ENCODE measurements around the gene VGF. TPM values are rescaled to one million over a fixed set of nuclear protein-coding genes. Genes with fewer than 3 reads are reported as not detected.
A peak's percentile ranks its signal among the peaks of the same experiment; 100 is the strongest.

VGF gene
- total RNA-seq (2022) (11.2 and 12.8 TPM in 2 replicates), Bru-seq, nascent RNA (percentile 26 among the genes with signal in this experiment), BruChase-seq, experiment 1, labeled RNA remaining after a 6-hour chase (percentile 40 among the genes with signal in this experiment), BruChase-seq, experiment 2, labeled RNA remaining after a 2-hour chase (percentile 33 among the genes with signal in this experiment)
- long read RNA-seq, partial matches to known transcripts, result 2 of 4 reads
- long read RNA-seq, other reads (novel, unspliced or antisense), result 0 of 4 reads

DNA sequence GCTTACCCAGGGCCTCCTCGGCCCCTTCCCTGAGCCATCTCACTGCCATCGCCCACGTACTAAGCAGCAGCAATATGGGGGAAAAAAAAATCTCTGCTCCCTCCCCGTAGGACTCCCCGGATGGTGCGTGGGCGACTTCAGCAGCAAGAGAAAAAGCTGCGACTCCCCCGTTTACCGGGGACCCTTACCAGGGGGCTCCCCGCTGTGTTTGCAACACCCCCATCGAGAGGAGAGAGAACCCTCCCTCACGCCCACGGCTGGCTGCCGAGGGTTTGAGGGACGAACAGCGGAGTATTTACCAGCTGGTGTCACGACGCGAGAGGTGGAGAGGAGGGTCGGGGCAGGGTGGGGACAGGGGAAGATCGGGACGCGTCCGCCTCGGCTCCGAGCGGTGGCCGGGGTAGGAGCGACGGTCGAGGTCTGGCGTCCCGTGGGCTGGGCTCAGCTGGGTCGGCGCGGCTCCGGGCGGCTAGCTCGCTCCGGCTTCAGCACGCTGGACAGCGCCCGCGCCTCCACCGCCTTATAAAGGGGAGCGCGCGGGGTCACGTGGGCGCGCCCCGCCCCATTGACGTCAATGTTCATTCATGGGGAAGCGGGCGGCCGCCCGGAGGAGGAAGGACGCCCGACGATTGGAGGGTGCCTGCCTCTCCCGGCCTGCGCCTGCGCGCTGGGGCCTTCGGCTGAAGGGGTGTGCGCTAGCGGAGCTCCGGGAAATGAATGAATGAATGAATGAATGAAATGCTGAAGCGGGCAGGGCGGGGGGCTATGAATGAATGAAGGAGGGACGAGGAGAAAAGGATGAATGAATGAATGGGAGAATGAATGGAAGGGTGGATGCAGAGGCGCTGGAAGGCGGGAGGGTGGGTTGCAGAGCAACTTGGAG lies at the start of gene VGF:
Gene VGF, minus strand, starts transcription at position 495 of the 883 bp plus-strand sequence. CDS start 726 bp downstream, outside the sequence.
- Mint-ChIP-seq H3K27ac (ENCODE audit: low read depth, unreplicated experiment) (no peak within 1 kb of the TSS), H3K4me1 (ENCODE audit: insufficient read depth, unreplicated experiment) (peaks cover 41% of the 10 kb centered on the region), H3K4me3 (ENCODE audit: unreplicated experiment) (peak within 1 kb of the TSS; percentile 74), H3K9me3 (ENCODE audit: unreplicated experiment) (no peaks in the 10 kb centered on the region), H3K27me3 (ENCODE audit: insufficient read depth, unreplicated experiment) (peaks cover 52% of the 10 kb centered on the region), H3K36me3 (ENCODE audit: insufficient read depth, unreplicated experiment) (peaks cover 4% of the 10 kb centered on the region)
- no peak for TF ChIP-seq CTCF (IDR thresholded peaks at IDR 0.05; ENCODE audit: unreplicated experiment)
- DNase-seq (ENCODE audit: unreplicated experiment), result peak; percentile 96
- BruUV-seq (replicated peaks), result no TSS peak
- POLR2A ChIA-PET, result interaction anchor here (0.6 to 2.6 kb wide), 13 partner anchors 9 to 623 kb away, joined by 3 to 28 read pairs (median 4); partner anchors contain the start of genes AP1S1, PLOD3, SRRT and TRIM56
- CTCF ChIA-PET, result interaction anchor here (0.6 to 1.5 kb wide), 8 partner anchors 21 to 79 kb away, joined by 3 to 11 read pairs (median 4); no protein-coding TSS in a partner anchor
- intact Hi-C loops (cut with micrococcal nuclease), result no loop called here

- no peak for TF ChIP-seq CTCF (IDR thresholded peaks at IDR 0.05; ENCODE audit: unreplicated experiment)
- Mint-ChIP-seq H3K36me3 (ENCODE audit: insufficient read depth, unreplicated experiment) (peaks cover 64% of the 10 kb centered on the region), H3K4me3 (ENCODE audit: unreplicated experiment) (no peak overlapping the region), H3K4me1 (ENCODE audit: insufficient read depth, unreplicated experiment) (peaks cover 12% of the 10 kb centered on the region), H3K27me3 (ENCODE audit: insufficient read depth, unreplicated experiment) (no peaks in the 10 kb centered on the region), H3K27ac (ENCODE audit: low read depth, unreplicated experiment) (no peak overlapping the region), H3K9me3 (ENCODE audit: unreplicated experiment) (no peaks in the 10 kb centered on the region)
- ChIA-PET POLR2A (interaction anchor here (1.0 kb wide), 1 partner anchor 86 kb away, joined by 3 read pairs; no protein-coding TSS in a partner anchor), CTCF (no interaction called here)
- no TSS peak for BruUV-seq (replicated peaks)
- intact Hi-C loops (cut with micrococcal nuclease), result no loop called here
- no peak for DNase-seq (ENCODE audit: unreplicated experiment)
Measured at GRCh38 chr7:101212014-101212413, 46.6 kb upstream of the VGF start.

GRCh38 chr7:101211501-101211900 lies 46.1 kb upstream of the VGF start:
- no peak for TF ChIP-seq CTCF (IDR thresholded peaks at IDR 0.05; ENCODE audit: unreplicated experiment)
- no peak overlapping the region for H3K4me3 Mint-ChIP-seq (ENCODE audit: unreplicated experiment)
- no peaks in the 10 kb centered on the region for H3K27me3 Mint-ChIP-seq (ENCODE audit: insufficient read depth, unreplicated experiment)
- intact Hi-C loops (cut with micrococcal nuclease), result no loop called here
- peaks cover 69% of the 10 kb centered on the region for H3K36me3 Mint-ChIP-seq (ENCODE audit: insufficient read depth, unreplicated experiment)
- DNase-seq (ENCODE audit: unreplicated experiment), result no peak
- ChIA-PET CTCF (interaction anchor here (0.6 to 1.7 kb wide), 2 partner anchors 19 to 105 kb away, joined by 3 to 14 read pairs; no protein-coding TSS in a partner anchor), POLR2A (interaction anchor here (1.0 kb wide), 1 partner anchor 85 kb away, joined by 3 read pairs; no protein-coding TSS in a partner anchor)
- no TSS peak for BruUV-seq (replicated peaks)
- H3K4me1 Mint-ChIP-seq (ENCODE audit: insufficient read depth, unreplicated experiment), result peaks cover 11% of the 10 kb centered on the region
- no peak overlapping the region for H3K27ac Mint-ChIP-seq (ENCODE audit: low read depth, unreplicated experiment)
- no peaks in the 10 kb centered on the region for H3K9me3 Mint-ChIP-seq (ENCODE audit: unreplicated experiment)

- no peak for TF ChIP-seq CTCF (IDR thresholded peaks at IDR 0.05; ENCODE audit: unreplicated experiment)
- Mint-ChIP-seq H3K9me3 (ENCODE audit: unreplicated experiment) (no peaks in the 10 kb centered on the region), H3K27me3 (ENCODE audit: insufficient read depth, unreplicated experiment) (no peaks in the 10 kb centered on the region), H3K36me3 (ENCODE audit: insufficient read depth, unreplicated experiment) (peaks cover 70% of the 10 kb centered on the region), H3K4me3 (ENCODE audit: unreplicated experiment) (no peak overlapping the region), H3K27ac (ENCODE audit: low read depth, unreplicated experiment) (no peak overlapping the region), H3K4me1 (ENCODE audit: insufficient read depth, unreplicated experiment) (peaks cover 4% of the 10 kb centered on the region)
- no TSS peak for BruUV-seq (replicated peaks)
- intact Hi-C loops (cut with micrococcal nuclease), result no loop called here
- POLR2A ChIA-PET, result no interaction called here
- DNase-seq (ENCODE audit: unreplicated experiment), result no peak
- CTCF ChIA-PET, result interaction anchor here (0.6 to 1.7 kb wide), 2 partner anchors 18 to 58 kb away, joined by 3 to 14 read pairs; no protein-coding TSS in a partner anchor
Measured at GRCh38 chr7:101210143-101210542, 44.8 kb upstream of the VGF start.
